H1 (cell line): ENCODE data around the gene TRIM14. TPM values are rescaled to one million over a fixed set of nuclear protein-coding genes. Genes with fewer than 3 reads are reported as not detected.

Experiments
- CTCF ChIA-PET: fragments of 300-600 bp; sonication (Branson Sonifier 250); formaldehyde crosslinking; loops from one replicate; lab custom pipeline; 2021; ENCODE audit not compliant: partially characterized antibody; lab: Charles Lee
- POLR2A ChIA-PET: fragments of 300-600 bp; sonication (Branson Sonifier 250); formaldehyde crosslinking; loops from one replicate; lab custom pipeline; 2021; ENCODE audit warnings: inconsistent platforms; ENCODE audit not compliant: partially characterized antibody; lab: Charles Lee
- DNase-seq, 2 experiments: peaks; one replicate each; pipeline versions ENCODE4 v3.0.0 to v3.0.0-alpha.2; 2010 to 2022; ENCODE audit warnings: low spot score in 2 of 2, low read depth in 1 of 2, mixed read lengths in 1 of 2
- FAIRE-seq: peaks from 2 replicates; lab custom pipeline; 2011; peaks lifted over from hg19 to GRCh38; lab: Jason Lieb, UNC
- H2AFZ ChIP-seq: 2 replicates; pipeline ENCODE4 v1.8.1; 2012; ENCODE audit warnings: low read length, inconsistent platforms
- H2AK5ac ChIP-seq: 2 replicates; pipeline ENCODE4 v1.6.1; 2013; ENCODE audit warnings: low read depth, low read length
- H2BK120ac ChIP-seq: replicated peaks from 2 replicates; pipeline ENCODE3; 2013; ENCODE audit warnings: low read depth, low read length, inconsistent platforms
- H2BK12ac ChIP-seq: 2 replicates; pipeline ENCODE4 v1.6.1; 2013; ENCODE audit warnings: low read depth, low read length
- H2BK15ac ChIP-seq: 2 replicates; pipeline ENCODE4 v1.6.1; 2013; ENCODE audit warnings: low read length
- H2BK20ac ChIP-seq: 2 replicates; pipeline ENCODE4 v1.6.1; 2013; ENCODE audit warnings: low read length
- H2BK5ac ChIP-seq: 2 replicates; pipeline ENCODE4 v1.6.1; 2013; ENCODE audit warnings: low read depth, low read length
- H3K14ac ChIP-seq: 2 replicates; pipeline ENCODE4 v1.6.1; 2013; ENCODE audit warnings: inconsistent platforms; ENCODE audit not compliant: insufficient read length
- H3K18ac ChIP-seq: 2 replicates; pipeline ENCODE4 v1.6.1; 2013; ENCODE audit warnings: low read length; ENCODE audit errors: extremely low read depth
- H3K23ac ChIP-seq: 2 replicates; pipeline ENCODE4 v1.6.1; 2013; ENCODE audit warnings: inconsistent platforms; ENCODE audit not compliant: insufficient read length
- H3K23me2 ChIP-seq: 2 replicates; pipeline ENCODE4 v1.6.1; 2013; ENCODE audit warnings: low read depth, low read length
- H3K27ac ChIP-seq: 2 replicates; pipeline ENCODE4 v1.6.1; 2011; ENCODE audit warnings: low read depth, low read length, inconsistent platforms
- H3K27me3 ChIP-seq, 4 experiments: replicated peaks in 1 of 4; 1 replicate in 1 of 4; 2 replicates in 3 of 4; pipeline versions ENCODE4 v1.6.1 to v1.8.1; 2011 to 2013; ENCODE audit warnings: low read length in 3 of 4, mild to moderate bottlenecking in 3 of 4, inconsistent platforms in 2 of 4, mixed read lengths in 2 of 4, moderate library complexity in 1 of 4; ENCODE audit not compliant: control insufficient read depth in 3 of 4, insufficient read depth in 3 of 4; ENCODE audit errors: extremely low read depth in 1 of 4
- H3K36me3 ChIP-seq, 4 experiments: 2 replicates each; pipeline versions ENCODE4 v1.6.1 to v1.8.1; 2011 to 2013; ENCODE audit warnings: mild to moderate bottlenecking in 4 of 4, low read length in 3 of 4, moderate library complexity in 2 of 4, control low read depth in 1 of 4, inconsistent platforms in 1 of 4; ENCODE audit not compliant: insufficient read depth in 4 of 4, control insufficient read depth in 2 of 4
- H3K4ac ChIP-seq: replicated peaks from 2 replicates; pipeline ENCODE3; 2013; ENCODE audit warnings: low read length, low read depth, mixed read lengths, inconsistent platforms; ENCODE audit not compliant: insufficient read length
- H3K4me1 ChIP-seq, 4 experiments: replicated peaks in 1 of 4; 1 replicate in 1 of 4; 2 replicates in 3 of 4; pipeline versions ENCODE4 v1.6.1 to v1.8.1; 2011 to 2013; ENCODE audit warnings: low read length in 3 of 4, inconsistent platforms in 2 of 4, mixed read lengths in 1 of 4; ENCODE audit not compliant: insufficient read depth in 4 of 4, control insufficient read depth in 3 of 4
- H3K4me2 ChIP-seq, 2 experiments: 2 replicates each; pipeline versions ENCODE4 v1.6.1 to v1.8.1; 2011 to 2013; ENCODE audit warnings: low read depth in 2 of 2, low read length in 2 of 2, control low read depth in 1 of 2, inconsistent platforms in 1 of 2, mild to moderate bottlenecking in 1 of 2; ENCODE audit not compliant: insufficient read depth in 1 of 2
- H3K4me3 ChIP-seq, 4 experiments: fragments of 200-600, 300-600 bp in 1 of 4; sonication (generic), shearing (Covaris generic), sonication (Bioruptor Twin) in 1 of 4; 2 replicates each; pipeline versions ENCODE4 v1.5.1 to v1.8.1; 2011 to 2016; ENCODE audit warnings: low read length in 4 of 4, low read depth in 3 of 4, control low read depth in 2 of 4, inconsistent platforms in 2 of 4, mild to moderate bottlenecking in 2 of 4, mixed read lengths in 1 of 4, moderate library complexity in 1 of 4; ENCODE audit not compliant: insufficient read depth in 2 of 4; ENCODE audit errors: extremely low read depth in 1 of 4
- H3K56ac ChIP-seq: replicated peaks from 2 replicates; pipeline ENCODE3; 2013; ENCODE audit warnings: low read depth, mild to moderate bottlenecking, mixed read lengths, low read length, inconsistent platforms; ENCODE audit not compliant: insufficient read length
- H3K79me1 ChIP-seq: 2 replicates; pipeline ENCODE4 v1.6.1; 2013; ENCODE audit warnings: low read depth, low read length, control low read depth
- H3K79me2 ChIP-seq, 2 experiments: 2 replicates each; pipeline versions ENCODE4 v1.6.1 to v1.8.1; 2012 to 2013; ENCODE audit warnings: low read length in 2 of 2, mild to moderate bottlenecking in 2 of 2, inconsistent platforms in 1 of 2; ENCODE audit not compliant: insufficient read depth in 2 of 2, control insufficient read depth in 1 of 2
- H3K9ac ChIP-seq, 4 experiments: replicated peaks in 1 of 4; 1 replicate in 1 of 4; 2 replicates in 3 of 4; pipeline versions ENCODE4 v1.6.1 to v1.8.1; 2011 to 2013; ENCODE audit warnings: low read depth in 3 of 4, low read length in 3 of 4, control low read depth in 2 of 4, mild to moderate bottlenecking in 2 of 4, moderate library complexity in 2 of 4, inconsistent platforms in 1 of 4; ENCODE audit errors: extremely low read depth in 1 of 4
- H3K9me3 ChIP-seq, 2 experiments: 2 replicates each; pipeline versions ENCODE4 v1.6.1 to v1.8.1; 2012 to 2013; ENCODE audit warnings: mild to moderate bottlenecking in 2 of 2, moderate library complexity in 2 of 2, control low read depth in 1 of 2, inconsistent platforms in 1 of 2, low read depth in 1 of 2, low read length in 1 of 2, mixed read lengths in 1 of 2; ENCODE audit not compliant: insufficient read depth in 2 of 2
- H4K20me1 ChIP-seq, 2 experiments: replicated peaks in 1 of 2; 2 replicates each; pipeline versions ENCODE3 to v1.8.1; 2011 to 2013; ENCODE audit warnings: inconsistent platforms in 2 of 2, low read length in 2 of 2, mild to moderate bottlenecking in 1 of 2; ENCODE audit not compliant: insufficient read depth in 2 of 2, control insufficient read depth in 1 of 2
- H4K5ac ChIP-seq: 2 replicates; pipeline ENCODE4 v1.6.1; 2013; ENCODE audit warnings: low read length, low read depth, mixed read lengths, inconsistent platforms; ENCODE audit not compliant: insufficient read length
- H4K8ac ChIP-seq: 2 replicates; pipeline ENCODE4 v1.8.0; 2013; ENCODE audit warnings: mild to moderate bottlenecking, moderate library complexity, low read length, inconsistent platforms; ENCODE audit not compliant: insufficient read depth; ENCODE audit errors: extremely low read depth
- H4K91ac ChIP-seq: replicated peaks from 2 replicates; pipeline ENCODE3; 2013; ENCODE audit warnings: low read length, mixed read lengths, inconsistent platforms; ENCODE audit not compliant: insufficient read length
- GTF2F1 ChIP-seq: IDR thresholded peaks from 2 replicates; pipeline ENCODE4 v1.6.1; 2012; ENCODE audit warnings: low read depth, low read length, improper control_type of control experiment, borderline replicate concordance
- SIN3A ChIP-seq, 2 experiments: IDR thresholded peaks in 1 of 2; conservative IDR thresholded peaks in 1 of 2; 2 replicates each; pipeline ENCODE4 v1.6.1; 2011 to 2012; ENCODE audit warnings: low read length in 2 of 2, improper control_type of control experiment in 1 of 2, low read depth in 1 of 2, mild to moderate bottlenecking in 1 of 2
- WGBS, 2 experiments: shearing (Covaris generic) in 1 of 2; methylation state at CpG; one replicate each; pipeline versions ENCODE4 v1.1.6 to v1.1.7; 2013 to 2015; ENCODE audit warnings: low lambda C conversion rate in 2 of 2, mixed read lengths in 2 of 2, inconsistent platforms in 1 of 2, low coverage in 1 of 2, missing lambda C conversion rate in 1 of 2; ENCODE audit not compliant: insufficient replicate concordance in 2 of 2, insufficient coverage in 1 of 2, insufficient read length in 1 of 2; ENCODE audit errors: extremely low coverage in 1 of 2, missing lambda C conversion rate in 1 of 2; 5-methylcytosine and 5-hydroxymethylcytosine counted together
- polyA plus RNA-seq, 7 experiments: library from polyadenylated mRNA; depleted of rRNA in 3 of 7; stranded (reverse) in 5 of 7; unstranded in 2 of 7; fragments of >200 nt in 5 of 7; fragments of 200-250 nt in 2 of 7; gene quantifications; 1 replicate in 5 of 7; 2 replicates in 1 of 7; 4 replicates in 1 of 7; pipeline versions ENCODE4 v1.2.1 to v1.2.3, GENCODE V29; 2011 to 2013; ENCODE audit warnings: missing spikeins in 2 of 7, mixed read lengths in 2 of 7
- total RNA-seq: library from RNA; stranded (reverse); fragmentation: NEBNext Ultra II Directional; extraction: Animal tissue kit (Norgen Biotek cat#: 25700); gene quantifications from 2 replicates; pipeline ENCODE4 v1.2.1, GENCODE V29; 2021

The TRIM14 gene
- total and polyA plus RNA-seq, 2 of the 8 experiments (the other 6 are each of a cell fraction or from before 2014, with no cell fraction given), result 9.2 to 19.4 TPM

DNA sequence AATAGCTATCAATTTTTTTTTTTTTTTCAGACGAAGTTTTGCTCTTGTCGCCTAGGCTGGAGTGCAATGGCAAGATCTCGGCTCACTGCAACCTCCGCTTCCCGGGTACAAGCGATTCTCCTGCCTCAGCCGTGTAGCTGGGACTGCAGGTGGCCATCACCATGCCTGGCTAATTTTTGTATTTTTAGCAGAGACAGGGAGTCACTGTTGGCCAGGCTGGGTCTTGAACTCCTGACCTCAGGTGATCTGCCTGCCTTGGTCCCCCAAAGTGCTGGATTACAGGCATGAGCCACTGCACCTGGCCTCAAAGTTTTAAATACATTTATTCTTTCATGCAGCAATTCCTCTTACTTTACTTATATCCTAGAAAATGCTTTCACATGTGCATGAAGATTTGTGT lies 17.6 kb downstream of the TRIM14 start:
- no peak overlapping the region for H3K4me2 ChIP-seq
- DNase-seq (no peak), FAIRE-seq (no peak)
- H2AK5ac ChIP-seq, result no peak overlapping the region
- no peak overlapping the region for H4K5ac ChIP-seq
- no peak overlapping the region for H2BK15ac ChIP-seq
- no peak overlapping the region for H4K8ac ChIP-seq
- 93% methylated on average over 7 of the region's 7 CpGs; no CpG with 5 or more reads in 1 of the 2 experiments for WGBS, 2 experiments
- H3K9ac ChIP-seq, result no peak overlapping the region
- no peak overlapping the region for H2BK12ac ChIP-seq
- POLR2A ChIA-PET, result interaction anchor here (1.1 to 1.3 kb wide), 3 partner anchors 9 to 17 kb away, joined by 3 to 7 read pairs (median 4); partner anchors contain the start of gene TRIM14
- no peak overlapping the region for H3K23ac ChIP-seq
- no peak overlapping the region for H2AFZ ChIP-seq
- no peak overlapping the region for H3K14ac ChIP-seq
- H3K27ac ChIP-seq, result no peak overlapping the region
- peaks cover 1 to 2% of the 10 kb centered on the region in 2 experiments for H4K20me1 ChIP-seq
- H3K79me1 ChIP-seq, result no peaks in the 10 kb centered on the region
- H3K18ac ChIP-seq, result no peak overlapping the region
- H3K4me1 ChIP-seq, result peaks cover 0 to 5% (median 3%) of the 10 kb centered on the region in 4 experiments; a peak in 4 of 7 replicates
- no peaks in the 10 kb centered on the region for H3K23me2 ChIP-seq
- H4K91ac ChIP-seq, result no peak overlapping the region
- no peak overlapping the region for H2BK20ac ChIP-seq
- H2BK120ac ChIP-seq, result no peak overlapping the region
- H3K27me3 ChIP-seq, result no peaks in the 10 kb centered on the region
- no peak overlapping the region for H3K4ac ChIP-seq
- H3K36me3 ChIP-seq, result peaks cover 0 to 3% (median 0%) of the 10 kb centered on the region in 4 experiments; a peak in 1 of 8 replicates
- no peaks in the 10 kb centered on the region for H3K9me3 ChIP-seq
- CTCF ChIA-PET, result interaction anchor here (0.6 to 1.3 kb wide), 4 partner anchors 11 to 309 kb away, joined by 3 to 4 read pairs (median 3); partner anchors contain the start of gene TRIM14
- no peaks in the 10 kb centered on the region for H3K79me2 ChIP-seq
- H3K56ac ChIP-seq, result no peak overlapping the region
- H3K4me3 ChIP-seq, result no peak overlapping the region
- TF ChIP-seq SIN3A (conservative IDR thresholded peaks at IDR 0.05 in 1 of 2, IDR thresholded peaks at IDR 0.05 in 1 of 2; ENCODE audit: low read depth in 1 of 2, low read length in 2 of 2) (no peak), GTF2F1 (no peak)
- no peak overlapping the region for H2BK5ac ChIP-seq
